HFFc6 (cell line): Measurements from ENCODE around the gene CACFD1. TPM values are rescaled to one million over a fixed set of nuclear protein-coding genes. Genes with fewer than 3 reads are reported as not detected.

Experiments
- DNase-seq: peaks from one replicate; pipeline ENCODE4 v3.0.0-alpha.2; 2018
- H3K27ac Mint-ChIP-seq: 2 replicates; pipeline ENCODE4 v1.8.0; 2020; ENCODE audit warnings: mild to moderate bottlenecking, mixed read lengths
- H3K27me3 Mint-ChIP-seq: 2 replicates; pipeline ENCODE4 v1.8.0; 2021; ENCODE audit warnings: mild to moderate bottlenecking, moderate library complexity, mixed read lengths; ENCODE audit not compliant: insufficient read depth
- H3K36me3 Mint-ChIP-seq: 2 replicates; pipeline ENCODE4 v1.8.0; 2021; ENCODE audit warnings: low read depth, mixed read lengths
- H3K4me1 Mint-ChIP-seq: 2 replicates; pipeline ENCODE4 v1.8.0; 2020; ENCODE audit warnings: low read depth, mixed read lengths
- H3K4me3 Mint-ChIP-seq: 2 replicates; pipeline ENCODE4 v1.8.0; 2020; ENCODE audit warnings: mild to moderate bottlenecking, moderate library complexity, mixed read lengths
- H3K9me3 Mint-ChIP-seq: 2 replicates; pipeline ENCODE4 v1.8.0; 2020; ENCODE audit warnings: mild to moderate bottlenecking, mixed read lengths
- total RNA-seq, 6 experiments: library from RNA; stranded (reverse); fragmentation: NEBNext Ultra II Directional; extraction: Animal tissue kit (Norgen Biotek cat#: 25700); gene quantifications; 2 replicates in 1 of 6; 3 replicates in 5 of 6; pipeline ENCODE4 v1.2.3, GENCODE V29; 2021
- TF ChIP-seq, protein P1 (sequence below): fragments of 200-600 bp; sonication (generic); IDR thresholded peaks from 2 replicates; pipeline ENCODE4 v1.5.0; 2021; ENCODE audit warnings: antibody characterized with exemption, mild to moderate bottlenecking

The CACFD1 gene
- total RNA-seq, 6 experiments from 2014 or later = 5.0 to 9.1 (median 6.7) TPM

DNA sequence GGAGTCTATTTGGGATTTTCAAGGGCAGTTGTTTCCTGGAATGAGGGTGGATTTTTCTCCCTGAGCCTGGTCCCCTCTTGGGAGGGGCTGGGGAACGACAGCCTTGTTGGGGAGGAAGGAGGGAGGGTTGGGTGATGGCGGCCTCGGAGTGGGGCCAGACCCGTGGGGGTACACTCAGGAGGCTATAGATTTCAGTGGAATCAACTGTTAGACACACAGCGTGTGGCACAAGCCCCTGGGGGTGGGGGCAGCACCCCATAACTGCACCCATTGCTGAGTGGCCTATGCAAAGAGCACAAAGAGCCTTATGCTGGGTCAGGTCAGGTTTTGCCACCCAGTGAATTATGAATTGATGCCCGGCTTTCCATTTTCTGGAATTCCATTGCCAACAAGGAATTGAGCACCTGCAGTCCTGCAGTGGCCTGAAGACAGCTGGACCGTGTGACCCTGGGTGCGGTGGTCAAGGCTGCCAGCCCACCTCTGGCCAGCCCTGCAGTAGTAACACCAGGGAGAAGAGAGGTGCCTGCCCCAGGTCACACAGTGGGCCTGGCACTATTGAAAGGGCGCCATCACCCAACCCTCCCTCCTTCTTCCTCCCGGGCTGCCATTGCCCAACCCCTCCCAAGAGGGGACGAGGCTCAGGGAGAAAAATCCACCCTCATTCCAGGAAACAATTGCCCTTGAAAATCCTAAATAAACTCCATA is 56.6 kb downstream of the CACFD1 start:
- TF ChIP-seq, protein P1, sequence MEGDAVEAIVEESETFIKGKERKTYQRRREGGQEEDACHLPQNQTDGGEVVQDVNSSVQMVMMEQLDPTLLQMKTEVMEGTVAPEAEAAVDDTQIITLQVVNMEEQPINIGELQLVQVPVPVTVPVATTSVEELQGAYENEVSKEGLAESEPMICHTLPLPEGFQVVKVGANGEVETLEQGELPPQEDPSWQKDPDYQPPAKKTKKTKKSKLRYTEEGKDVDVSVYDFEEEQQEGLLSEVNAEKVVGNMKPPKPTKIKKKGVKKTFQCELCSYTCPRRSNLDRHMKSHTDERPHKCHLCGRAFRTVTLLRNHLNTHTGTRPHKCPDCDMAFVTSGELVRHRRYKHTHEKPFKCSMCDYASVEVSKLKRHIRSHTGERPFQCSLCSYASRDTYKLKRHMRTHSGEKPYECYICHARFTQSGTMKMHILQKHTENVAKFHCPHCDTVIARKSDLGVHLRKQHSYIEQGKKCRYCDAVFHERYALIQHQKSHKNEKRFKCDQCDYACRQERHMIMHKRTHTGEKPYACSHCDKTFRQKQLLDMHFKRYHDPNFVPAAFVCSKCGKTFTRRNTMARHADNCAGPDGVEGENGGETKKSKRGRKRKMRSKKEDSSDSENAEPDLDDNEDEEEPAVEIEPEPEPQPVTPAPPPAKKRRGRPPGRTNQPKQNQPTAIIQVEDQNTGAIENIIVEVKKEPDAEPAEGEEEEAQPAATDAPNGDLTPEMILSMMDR = no peak
- Mint-ChIP-seq H3K36me3 (no peaks in the 10 kb centered on the region), H3K27ac (no peak overlapping the region), H3K4me3 (no peak overlapping the region), H3K4me1 (no peaks in the 10 kb centered on the region), H3K9me3 (no peaks in the 10 kb centered on the region), H3K27me3 (peaks cover 27% of the 10 kb centered on the region)
- no peak for DNase-seq

DNA sequence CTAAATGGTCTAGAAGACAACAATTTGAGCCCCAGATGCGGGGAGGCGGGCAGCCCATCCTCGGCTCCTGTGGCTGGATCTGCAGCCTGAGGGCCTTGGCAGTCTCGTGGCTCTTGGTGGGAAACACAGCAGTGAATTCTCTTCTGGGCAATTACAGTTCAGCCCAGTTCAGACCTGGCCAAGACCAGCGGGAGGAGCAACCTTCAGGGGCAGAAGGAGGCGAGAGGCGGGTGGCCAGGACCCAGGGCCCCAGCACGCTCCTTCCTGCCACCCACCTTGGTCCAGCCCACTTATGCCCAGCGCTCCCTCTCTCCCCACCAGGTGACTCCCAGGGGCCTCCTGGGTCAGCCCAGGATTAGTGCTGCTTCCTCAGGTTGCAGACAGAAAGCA is 57.2 kb downstream of the CACFD1 start:
- DNase-seq = no peak
- H3K4me3 Mint-ChIP-seq = no peak overlapping the region
- no peaks in the 10 kb centered on the region for H3K9me3 Mint-ChIP-seq
- H3K27ac Mint-ChIP-seq = no peak overlapping the region
- TF ChIP-seq, protein P1 = no peak
- H3K4me1 Mint-ChIP-seq = no peaks in the 10 kb centered on the region
- H3K27me3 Mint-ChIP-seq = peaks cover 30% of the 10 kb centered on the region
- H3K36me3 Mint-ChIP-seq = no peaks in the 10 kb centered on the region

DNA sequence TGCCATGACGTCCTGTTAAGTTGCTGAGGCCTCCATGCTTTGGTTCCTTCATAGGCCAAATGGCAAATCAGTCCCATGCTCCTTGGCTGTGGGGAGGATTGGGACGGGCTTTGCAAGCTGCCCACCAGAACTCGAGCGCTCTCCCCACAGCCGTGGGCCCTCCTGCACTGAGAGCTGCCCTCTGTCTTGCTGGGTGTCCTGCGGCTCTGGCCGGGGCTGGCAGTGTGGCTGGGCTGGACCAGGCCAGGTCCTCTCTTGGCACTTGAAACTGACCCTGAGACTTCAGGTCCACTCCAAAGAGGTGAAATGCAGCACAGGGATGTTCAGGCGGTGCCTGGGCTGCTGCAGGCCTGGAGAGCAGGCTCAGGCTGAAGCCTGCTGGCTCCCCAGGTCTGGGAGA is 57.9 kb downstream of the CACFD1 start:
- Mint-ChIP-seq H3K27ac (no peak overlapping the region), H3K9me3 (no peaks in the 10 kb centered on the region), H3K4me3 (no peak overlapping the region), H3K4me1 (no peaks in the 10 kb centered on the region), H3K36me3 (no peaks in the 10 kb centered on the region), H3K27me3 (peaks cover 36% of the 10 kb centered on the region)
- no peak for DNase-seq
- TF ChIP-seq, protein P1 = no peak

DNA sequence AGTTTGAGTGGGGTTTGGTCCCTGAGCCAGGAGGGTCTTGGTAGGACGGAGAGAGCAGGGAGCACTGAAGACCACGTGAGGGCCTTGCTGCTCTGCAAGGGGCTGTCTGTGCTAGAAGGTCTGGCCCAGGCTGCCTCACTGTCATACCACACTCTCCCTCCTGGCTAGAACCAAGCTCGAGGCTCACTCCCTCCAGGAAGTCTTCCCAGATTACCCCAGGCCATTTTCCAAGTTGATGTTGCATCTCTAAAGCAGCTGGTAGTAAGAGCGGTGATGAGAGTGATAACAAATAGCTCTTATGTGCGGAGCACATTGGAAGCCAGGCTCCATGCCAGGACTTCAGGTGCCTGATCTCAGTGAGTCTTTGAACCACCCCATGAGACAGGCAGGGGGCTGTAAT is 58.4 kb downstream of the CACFD1 start:
- no peaks in the 10 kb centered on the region for H3K9me3 Mint-ChIP-seq
- no peak overlapping the region for H3K4me3 Mint-ChIP-seq
- H3K27ac Mint-ChIP-seq = no peak overlapping the region
- H3K4me1 Mint-ChIP-seq = no peaks in the 10 kb centered on the region
- peaks cover 41% of the 10 kb centered on the region for H3K27me3 Mint-ChIP-seq
- DNase-seq = no peak
- TF ChIP-seq, protein P1 = no peak
- no peaks in the 10 kb centered on the region for H3K36me3 Mint-ChIP-seq

DNA sequence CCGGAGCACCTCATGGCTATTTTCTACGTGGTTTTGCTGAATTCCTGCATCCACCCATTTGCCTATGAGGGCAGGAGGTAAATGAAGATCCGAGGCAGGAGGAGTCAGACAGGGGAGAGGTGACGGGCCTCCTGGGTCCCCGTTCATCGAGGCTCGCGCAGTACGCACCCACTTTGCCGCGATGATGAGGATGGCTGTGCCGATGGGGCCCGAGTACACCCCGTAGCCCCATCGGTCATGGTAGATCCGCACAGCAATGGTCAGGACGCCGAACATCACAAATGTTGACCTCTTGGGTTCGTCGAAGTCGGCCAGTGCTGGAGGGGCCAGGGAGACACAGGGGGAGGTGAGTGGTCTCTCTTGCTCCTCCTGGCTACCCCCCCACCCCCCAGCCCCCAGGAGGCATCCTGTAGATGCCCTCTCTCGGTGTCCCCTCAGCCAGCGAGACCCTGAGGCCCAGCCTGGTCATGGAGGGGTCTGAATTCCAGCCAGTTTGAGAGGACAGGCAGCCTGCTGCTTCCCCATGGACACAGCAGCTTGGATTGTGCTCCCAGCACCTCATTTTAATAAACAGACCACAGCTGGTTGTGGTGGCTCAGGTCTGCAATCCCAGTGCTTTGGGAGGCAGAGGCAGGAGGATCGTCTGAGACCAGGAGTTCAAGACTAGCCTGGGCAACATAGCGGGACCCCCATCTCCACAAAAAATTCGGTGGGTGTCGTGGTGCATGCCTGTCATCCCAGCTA is 59.1 kb downstream of the CACFD1 start:
- DNase-seq = no peak
- H3K9me3 Mint-ChIP-seq = no peaks in the 10 kb centered on the region

More for the DNA sequence above, 59.1 kb downstream of the CACFD1 start:
- peaks cover 47% of the 10 kb centered on the region for H3K27me3 Mint-ChIP-seq
- TF ChIP-seq, protein P1 = no peak
- H3K36me3 Mint-ChIP-seq = no peaks in the 10 kb centered on the region
- no peak overlapping the region for H3K27ac Mint-ChIP-seq
- H3K4me1 Mint-ChIP-seq = no peaks in the 10 kb centered on the region
- H3K4me3 Mint-ChIP-seq = no peak overlapping the region
